ENCODE data around the gene TIMM44.
"Not testable (repeated sequence)": the region's sequence is repeated elsewhere in the genome, so short reads cannot be mapped to it uniquely, and the experiment has no call there.

TIMM44 gene

GRCh38 chr19:7925171-7925851 is 18.2 kb downstream of the TIMM44 start:
- DNase-seq (ENCODE audit: low spot score) = peak; percentile 73

GRCh38 chr19:7924651-7925170 is 18.8 kb downstream of the TIMM44 start:
- DNase-seq (ENCODE audit: low spot score) = no peak

GRCh38 chr19:7924241-7924640 is 19.2 kb downstream of the TIMM44 start:
- DNase-seq (ENCODE audit: low spot score) = no peak

GRCh38 chr19:7923295-7924191 is 19.9 kb downstream of the TIMM44 start:
- no peak for DNase-seq (ENCODE audit: low spot score)

GRCh38 chr19:7922836-7923195 is 20.6 kb downstream of the TIMM44 start:
- no peak for DNase-seq (ENCODE audit: low spot score)

- no peak for DNase-seq (ENCODE audit: low spot score)
Measured at GRCh38 chr19:7921967-7922835, 21.3 kb downstream of the TIMM44 start.

- DNase-seq (ENCODE audit: low spot score) = no peak
Measured at GRCh38 chr19:7921302-7921966, 22.0 kb downstream of the TIMM44 start.

GRCh38 chr19:7920519-7921301 is 22.8 kb downstream of the TIMM44 start:
- peak; percentile 99 for DNase-seq (ENCODE audit: low spot score)

GRCh38 chr19:7919610-7920518 is 23.6 kb downstream of the TIMM44 start, which contains the start of gene SNAPC2:
Gene SNAPC2, plus strand, starts transcription at chr19:7920338. Its CDS starts 29 bp downstream, at chr19:7920367.
- peak; percentile 92 for DNase-seq (ENCODE audit: low spot score)

GRCh38 chr19:7918615-7919421 is 24.6 kb downstream of the TIMM44 start:
- no peak for DNase-seq (ENCODE audit: low spot score)

GRCh38 chr19:7918062-7918614 is 25.3 kb downstream of the TIMM44 start:
- not testable (repeated sequence) for DNase-seq (ENCODE audit: low spot score)

GRCh38 chr19:7917267-7918061 is 26.0 kb downstream of the TIMM44 start:
- peak; percentile 66 for DNase-seq (ENCODE audit: low spot score)

- no peak for DNase-seq (ENCODE audit: low spot score)
Measured at GRCh38 chr19:7916955-7917266, 26.6 kb downstream of the TIMM44 start.

- peak; percentile 54 for DNase-seq (ENCODE audit: low spot score)
Measured at GRCh38 chr19:7916103-7916954, 27.1 kb downstream of the TIMM44 start.

GRCh38 chr19:7915250-7916102 is 28.0 kb downstream of the TIMM44 start:
- no peak for DNase-seq (ENCODE audit: low spot score)

GRCh38 chr19:7914598-7915045 is 28.8 kb downstream of the TIMM44 start, which contains the start of gene TGFBR3L:
Gene TGFBR3L, plus strand, starts transcription at chr19:7914830.
- no peak for DNase-seq (ENCODE audit: low spot score)

Data from LoVo (cell line).